Mammary microvascular endothelial cell (primary cell): ENCODE measurements around the gene TPRG1. TPM values are rescaled to one million over a fixed set of nuclear protein-coding genes. Genes with fewer than 3 reads are reported as not detected.

Experiments used
- total RNA-seq: library from RNA; depleted of rRNA; stranded (reverse); fragments of >200 nt; gene quantifications from 2 replicates; pipeline ENCODE4 v1.2.3, GENCODE V29; 2015

The TPRG1 gene
- total RNA-seq, result not detected in 2 replicates

GRCh38 chr3:189171707-189172106 lies at the start of gene TPRG1:
TSS of gene TPRG1 (plus strand) at chr3:189171971. CDS start at chr3:189207385, 35,414 bp downstream.

